Stimulated activated CD4-positive, alpha-beta T cell treated with anti-CD3 and anti-CD28 coated beads, Interleukin-2, amount 100 ng/mL, for 24 hours (primary cell): ENCODE data around the gene MSGN1.
"Not testable (repeated sequence)": the region's sequence is repeated elsewhere in the genome, so short reads cannot be mapped to it uniquely, and the experiment has no call there.

Experiments
- DNase-seq, 2 donors: peaks; one replicate each; pipeline ENCODE4 v3.0.0-alpha.2; 2020

MSGN1 gene

GRCh38 chr2:17805717-17806363 is 10.4 kb upstream of the MSGN1 start:
- DNase-seq: no peak

GRCh38 chr2:17813010-17813741 is 3.1 kb upstream of the MSGN1 start:
- DNase-seq: no peak

- no peak for DNase-seq
These were observed 2.4 kb upstream of the MSGN1 start for GRCh38 chr2:17813742-17814473.

- no peak for DNase-seq
These were observed 1.7 kb upstream of the MSGN1 start for GRCh38 chr2:17814601-17815000.

- DNase-seq: no peak
These were observed 634 bp upstream of the MSGN1 start for GRCh38 chr2:17815468-17816184.

GRCh38 chr2:17818235-17818815 is 2.1 kb downstream of the MSGN1 start:
- DNase-seq: no peak

GRCh38 chr2:17821080-17821479 is 4.8 kb downstream of the MSGN1 start:
- no peak for DNase-seq

GRCh38 chr2:17821535-17822444 is 5.5 kb downstream of the MSGN1 start:
- DNase-seq: no peak

- DNase-seq: no peak
These were observed 6.3 kb downstream of the MSGN1 start for GRCh38 chr2:17822445-17823117.

- not testable (repeated sequence) for DNase-seq
These were observed 7.4 kb downstream of the MSGN1 start for GRCh38 chr2:17823646-17824045.

- DNase-seq: no peak
These were observed 11.1 kb downstream of the MSGN1 start for GRCh38 chr2:17827316-17827715.

- no peak for DNase-seq
These were observed 11.5 kb downstream of the MSGN1 start for GRCh38 chr2:17827785-17828184.

- peak; percentile 35 to 69 for DNase-seq
These were observed 14.1 kb downstream of the MSGN1 start for GRCh38 chr2:17830053-17831034.

- DNase-seq: no peak
These were observed 19.3 kb downstream of the MSGN1 start for GRCh38 chr2:17835516-17835915.

- no peak for DNase-seq
These were observed 23.7 kb downstream of the MSGN1 start for GRCh38 chr2:17839959-17840358.

GRCh38 chr2:17843457-17843856 is 27.2 kb downstream of the MSGN1 start:
- DNase-seq: no peak

- no peak for DNase-seq
These were observed 29.5 kb downstream of the MSGN1 start for GRCh38 chr2:17845806-17846205.

- no peak for DNase-seq
These were observed 30.4 kb downstream of the MSGN1 start for GRCh38 chr2:17846676-17847075.

GRCh38 chr2:17847236-17847635 is 31.0 kb downstream of the MSGN1 start:
- no peak for DNase-seq

- no peak for DNase-seq
These were observed 33.0 kb downstream of the MSGN1 start for GRCh38 chr2:17849275-17849674.
